HCT116 (cell line): ENCODE data around the gene DOCK4. TPM values are rescaled to one million over a fixed set of nuclear protein-coding genes. Genes with fewer than 3 reads are reported as not detected.

Source experiments
- ATAC-seq: fragments of 200-7000 bp; cut with Tn5 transposase; 2 replicates; pipeline ENCODE4 v1.9.1; 2020; ENCODE audit warnings: mild to moderate bottlenecking, moderate library complexity
- BruUV-seq: library from RNA; stranded (reverse); fragments of 400-500 nt; replicated peaks from 2 replicates; lab custom pipeline; 2021; lab: Mats Ljungman, UMichigan
- CTCF ChIA-PET: fragments of 300-600 bp; sonication (Branson Sonifier 250); formaldehyde crosslinking; loops from one replicate; lab custom pipeline; 2021; ENCODE audit warnings: antibody characterized with exemption; lab: Charles Lee
- POLR2A ChIA-PET: fragments of 300-600, 350-600 bp; sonication (Branson Sonifier 250); formaldehyde crosslinking; loops from one replicate; lab custom pipeline; 2021; ENCODE audit warnings: antibody characterized with exemption; lab: Charles Lee
- RAD21 ChIA-PET, 2 experiments: fragments of 300-600 bp; sonication (Branson Sonifier 250); formaldehyde crosslinking; loops; one replicate each; lab custom pipeline; 2023; ENCODE audit warnings: low total read pairs in 2 of 2; ENCODE audit not compliant: uncharacterized antibody in 2 of 2, unreplicated experiment in 2 of 2, low non-redundant PET in 1 of 2; lab: Charles Lee
- DNase-seq: peaks from one replicate; pipeline ENCODE4 v3.0.0-alpha.2; 2010; ENCODE audit warnings: low read depth, low spot score
- H2AFZ ChIP-seq: fragments of 200-600 bp; shearing (Covaris generic), sonication (generic); 2 replicates; pipeline ENCODE4 v1.6.1; 2017; ENCODE audit warnings: low read depth, mixed run types, mixed read lengths, antibody characterized with exemption, low read length; ENCODE audit not compliant: poor library complexity, severe bottlenecking
- H3K27ac ChIP-seq: 2 replicates; pipeline ENCODE4 v1.5.1; 2012; ENCODE audit warnings: low read depth, low read length
- H3K27me3 ChIP-seq: fragments of 200-600 bp; sonication (generic); 2 replicates; pipeline ENCODE4 v1.6.1; 2016; ENCODE audit warnings: mixed run types, low read length, mixed read lengths; ENCODE audit not compliant: insufficient read depth
- H3K36me3 ChIP-seq, 2 experiments: fragments of 200-500 bp in 1 of 2; fragments of 200-600 bp in 1 of 2; sonication (Bioruptor generic) in 1 of 2; sonication (generic) in 1 of 2; 2 replicates each; pipeline versions ENCODE4 v1.5.1 to v1.6.1; 2014 to 2016; ENCODE audit warnings: low read length in 2 of 2, inconsistent platforms in 1 of 2, mixed read lengths in 1 of 2, mixed run types in 1 of 2; ENCODE audit not compliant: insufficient read depth in 2 of 2, control insufficient read depth in 1 of 2
- H3K4me1 ChIP-seq, 2 experiments: fragments of 200-600 bp in 1 of 2; sonication (generic) in 1 of 2; 2 replicates each; pipeline versions ENCODE4 v1.5.1 to v1.6.1; 2012 to 2017; ENCODE audit warnings: low read length in 2 of 2, inconsistent platforms in 1 of 2, mild to moderate bottlenecking in 1 of 2, mixed read lengths in 1 of 2, mixed run types in 1 of 2, moderate library complexity in 1 of 2; ENCODE audit not compliant: insufficient read depth in 2 of 2, control insufficient read depth in 1 of 2
- H3K4me2 ChIP-seq: fragments of 200-600 bp; sonication (generic); 2 replicates; pipeline ENCODE4 v1.6.1; 2017; ENCODE audit warnings: mixed run types, low read length, mixed read lengths
- H3K4me3 ChIP-seq, 2 experiments: fragments of 200-600 bp in 1 of 2; sonication (generic) in 1 of 2; replicated peaks in 1 of 2; 2 replicates each; pipeline ENCODE4 v1.5.1; 2011 to 2016; ENCODE audit warnings: low read length in 2 of 2, control low read depth in 1 of 2, low read depth in 1 of 2, mild to moderate bottlenecking in 1 of 2, mixed read lengths in 1 of 2, mixed run types in 1 of 2
- H3K79me2 ChIP-seq: fragments of 200-600 bp; sonication (generic); 2 replicates; pipeline ENCODE4 v1.6.1; 2017; ENCODE audit warnings: mild to moderate bottlenecking, mixed run types, low read length, moderate library complexity, mixed read lengths; ENCODE audit not compliant: insufficient read depth
- H3K9ac ChIP-seq: fragments of 200-600 bp; sonication (generic); 2 replicates; pipeline ENCODE4 v1.6.1; 2016; ENCODE audit warnings: low read length, mixed read lengths
- H3K9me2 ChIP-seq: fragments of 200-600 bp; sonication (generic), shearing (Covaris generic); 2 replicates; pipeline ENCODE4 v1.6.1; 2017; ENCODE audit warnings: mixed run types, mild to moderate bottlenecking, moderate library complexity; ENCODE audit not compliant: insufficient read depth
- H3K9me3 ChIP-seq, 2 experiments: fragments of 200-500 bp in 1 of 2; fragments of 200-600 bp in 1 of 2; sonication (Bioruptor generic) in 1 of 2; sonication (generic) in 1 of 2; 2 replicates each; pipeline ENCODE4 v1.6.1; 2014 to 2017; ENCODE audit warnings: low read length in 2 of 2, mixed read lengths in 2 of 2, inconsistent platforms in 1 of 2, low read depth in 1 of 2, mild to moderate bottlenecking in 1 of 2, mixed run types in 1 of 2, moderate library complexity in 1 of 2; ENCODE audit not compliant: control insufficient read depth in 1 of 2, insufficient read depth in 1 of 2
- H4K20me1 ChIP-seq: fragments of 200-600 bp; sonication (generic), shearing (Covaris generic); 2 replicates; pipeline ENCODE4 v1.6.1; 2017; ENCODE audit warnings: mixed run types, mild to moderate bottlenecking, moderate library complexity; ENCODE audit not compliant: insufficient read depth
- ATF3 ChIP-seq: IDR thresholded peaks from 2 replicates; pipeline ENCODE4 v1.6.1; 2012
- CBX3 ChIP-seq: IDR thresholded peaks from 2 replicates; pipeline ENCODE4 v1.6.1; 2012; ENCODE audit warnings: low read depth
- CEBPB ChIP-seq: IDR thresholded peaks from 2 replicates; pipeline ENCODE4 v1.6.1; 2012; ENCODE audit warnings: low read depth
- CTCF ChIP-seq, 3 experiments: fragments of 200-600 bp in 1 of 3; sonication (generic) in 1 of 3; IDR thresholded peaks in 2 of 3; conservative IDR thresholded peaks in 1 of 3; 2 replicates each; pipeline ENCODE4 v1.5.1; 2012 to 2017; ENCODE audit warnings: low read depth in 2 of 3, low read length in 2 of 3, antibody characterized with exemption in 1 of 3, borderline replicate concordance in 1 of 3, control low read depth in 1 of 3, mild to moderate bottlenecking in 1 of 3, mixed read lengths in 1 of 3, mixed run types in 1 of 3, moderate library complexity in 1 of 3; ENCODE audit not compliant: insufficient read depth in 1 of 3
- EGR1 ChIP-seq: IDR thresholded peaks from 2 replicates; pipeline ENCODE4 v1.6.1; 2012; ENCODE audit warnings: low read depth
- ELF1 ChIP-seq: IDR thresholded peaks from 2 replicates; pipeline ENCODE4 v1.6.1; 2012; ENCODE audit warnings: low read depth, borderline replicate concordance
- EZH2 ChIP-seq: fragments of 200-600 bp; sonication (generic); IDR thresholded peaks from 2 replicates; pipeline ENCODE4 v1.6.1; 2017; ENCODE audit warnings: antibody characterized with exemption, mixed run types
- EZH2phosphoT487 ChIP-seq: fragments of 200-600 bp; IDR thresholded peaks from 2 replicates; pipeline ENCODE4 v1.6.1; 2018; ENCODE audit warnings: antibody characterized with exemption, borderline replicate concordance
- FOSL1 ChIP-seq: IDR thresholded peaks from 2 replicates; pipeline ENCODE4 v1.6.1; 2012; ENCODE audit warnings: low read depth
- JUND ChIP-seq: IDR thresholded peaks from 2 replicates; pipeline ENCODE4 v1.6.1; 2012
- POLR2A ChIP-seq: IDR thresholded peaks from 2 replicates; pipeline ENCODE4 v1.7.0; 2011; ENCODE audit warnings: borderline replicate concordance; ENCODE audit not compliant: insufficient read depth, insufficient read length; ENCODE audit errors: extremely low read depth
- POLR2AphosphoS5 ChIP-seq: IDR thresholded peaks from 2 replicates; pipeline ENCODE4 v1.6.1; 2011; ENCODE audit warnings: mild to moderate bottlenecking, low read depth, low read length, moderate library complexity
- RAD21 ChIP-seq: IDR thresholded peaks from 2 replicates; pipeline ENCODE4 v1.6.1; 2012; ENCODE audit warnings: low read depth, mild to moderate bottlenecking
- REST ChIP-seq: IDR thresholded peaks from 2 replicates; pipeline ENCODE4 v1.6.1; 2012; ENCODE audit warnings: low read depth
- SIN3A ChIP-seq: IDR thresholded peaks from 2 replicates; pipeline ENCODE4 v1.6.1; 2012; ENCODE audit warnings: low read depth
- SP1 ChIP-seq: IDR thresholded peaks from 2 replicates; pipeline ENCODE4 v1.6.1; 2012; ENCODE audit warnings: low read depth
- intact Hi-C: fragments of 100-400 bp; cut with micrococcal nuclease; formaldehyde crosslinking; loops from 2 replicates; pipeline ENCODE4 v1.10.0; 2022
- total RNA-seq: library from RNA; stranded (reverse); gene quantifications from one replicate; pipeline ENCODE4 v1.2.1, GENCODE V29; 2021; ENCODE audit not compliant: unreplicated experiment

Gene DOCK4
- total RNA-seq, 1 experiment from 2014 or later, result 2.2 TPM

DNA sequence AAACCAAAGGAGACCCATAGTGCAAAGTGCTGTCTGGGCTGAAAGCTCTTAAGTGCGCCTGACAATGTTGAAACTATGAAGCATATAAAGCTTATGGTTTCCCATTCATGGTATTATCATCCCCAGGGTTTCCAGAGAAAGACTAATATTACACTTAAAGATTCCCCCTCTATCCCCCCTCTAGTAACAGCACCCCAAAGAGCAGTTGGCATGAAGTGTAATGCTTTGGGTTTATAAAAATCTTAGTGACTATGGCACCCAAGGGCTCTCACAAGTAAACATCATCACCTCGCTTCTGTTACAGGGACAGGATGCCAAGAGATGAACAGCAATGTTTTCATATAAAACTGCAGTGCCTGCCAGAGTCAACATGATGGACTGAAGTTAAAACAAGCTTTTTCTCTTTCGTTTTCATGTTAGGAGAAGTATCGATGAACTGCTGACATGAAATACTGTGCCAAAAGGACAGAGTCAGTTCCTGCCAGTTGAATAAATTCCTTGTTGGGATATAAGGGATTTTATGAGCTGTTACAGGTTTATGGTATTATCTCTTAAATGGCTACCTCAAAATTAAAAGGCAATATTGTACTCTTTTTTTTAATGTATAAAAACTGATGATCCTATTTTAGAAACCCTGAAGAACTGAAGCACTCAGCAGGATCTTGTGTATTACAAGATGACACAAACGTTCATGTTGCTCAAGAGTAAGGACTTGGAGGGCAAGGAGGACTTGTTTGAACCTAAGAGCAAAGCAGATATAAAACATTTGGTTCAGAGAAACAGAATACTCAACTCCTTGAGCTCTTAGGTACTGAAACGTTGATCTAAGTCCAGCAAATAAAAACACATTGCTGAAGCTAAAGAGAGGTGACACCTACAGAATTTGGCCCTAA is 440.2 kb downstream of the DOCK4 start:
- Histone ChIP-seq H3K9me2 (no peaks in the 10 kb centered on the region), H3K27me3 (no peaks in the 10 kb centered on the region), H2AFZ (no peak overlapping the region), H3K4me2 (no peak overlapping the region), H3K27ac (no peak overlapping the region), H3K36me3 (no peaks in the 10 kb centered on the region)
- ATAC-seq, result no peak
- BruUV-seq, result no TSS peak
- no peak for TF ChIP-seq EZH2
- TF ChIP-seq REST, result no peak
- no peak for TF ChIP-seq JUND
- TF ChIP-seq RAD21, result no peak
- no peak for TF ChIP-seq CTCF (IDR thresholded peaks at IDR 0.05 in 2 of 3, conservative IDR thresholded peaks at IDR 0.05 in 1 of 3; ENCODE audit: borderline replicate concordance in 1 of 3, insufficient read depth in 1 of 3, low read depth in 2 of 3, low read length in 2 of 3)
- TF ChIP-seq SIN3A, result no peak
- TF ChIP-seq POLR2A, result no peak
- TF ChIP-seq SP1, result no peak
- no peak for TF ChIP-seq ATF3
- no peak for TF ChIP-seq CEBPB
- no peak for TF ChIP-seq ELF1
- no peak for TF ChIP-seq FOSL1
- no peak for TF ChIP-seq POLR2AphosphoS5
- TF ChIP-seq EZH2phosphoT487, result no peak
- no peak for TF ChIP-seq CBX3
- TF ChIP-seq EGR1, result no peak
- TF ChIP-seq, all 23 proteins: peak for 0
- Histone ChIP-seq H3K4me1 (no peaks in the 10 kb centered on the region), H3K9ac (no peak overlapping the region), H4K20me1 (no peaks in the 10 kb centered on the region), H3K9me3 (no peaks in the 10 kb centered on the region), H3K79me2 (no peaks in the 10 kb centered on the region), H3K4me3 (no peak overlapping the region)
- intact Hi-C loops, result no loop called here
- no peak for DNase-seq
- POLR2A ChIA-PET, result no interaction called here
- RAD21 ChIA-PET, result no interaction called here
- CTCF ChIA-PET, result interaction anchor here (1.0 kb wide), 1 partner anchor 650 kb away, joined by 3 read pairs; no protein-coding TSS in a partner anchor
